ENCODE results near the gene POLR1F. TPM values are rescaled to one million over a fixed set of nuclear protein-coding genes. Genes with fewer than 3 reads are reported as not detected.

The POLR1F gene
- total and polyA plus RNA-seq, 9 of the 15 experiments (the other 6 are each of a cell fraction or from before 2014, with no cell fraction given): 17.5 to 95.3 (median 32.7) TPM

- TF ChIP-seq ZBTB40 (IDR thresholded peaks at IDR 0.05) (no peak), ZBTB40 (CRISPR knock-in tag; IDR thresholded peaks at IDR 0.05) (no peak), HMGN3 (IDR thresholded peaks at IDR 0.05; ENCODE audit: borderline replicate concordance, extremely low read depth, insufficient read length, low read depth, low read length) (no peak), BHLHE40 (IDR thresholded peaks at IDR 0.05; ENCODE audit: low read length) (no peak), FOXJ2 (tag; IDR thresholded peaks at IDR 0.05) (no peak), ZNF75A (CRISPR knock-in tag; IDR thresholded peaks at IDR 0.05) (no peak)
- TF ChIP-seq, protein P1, sequence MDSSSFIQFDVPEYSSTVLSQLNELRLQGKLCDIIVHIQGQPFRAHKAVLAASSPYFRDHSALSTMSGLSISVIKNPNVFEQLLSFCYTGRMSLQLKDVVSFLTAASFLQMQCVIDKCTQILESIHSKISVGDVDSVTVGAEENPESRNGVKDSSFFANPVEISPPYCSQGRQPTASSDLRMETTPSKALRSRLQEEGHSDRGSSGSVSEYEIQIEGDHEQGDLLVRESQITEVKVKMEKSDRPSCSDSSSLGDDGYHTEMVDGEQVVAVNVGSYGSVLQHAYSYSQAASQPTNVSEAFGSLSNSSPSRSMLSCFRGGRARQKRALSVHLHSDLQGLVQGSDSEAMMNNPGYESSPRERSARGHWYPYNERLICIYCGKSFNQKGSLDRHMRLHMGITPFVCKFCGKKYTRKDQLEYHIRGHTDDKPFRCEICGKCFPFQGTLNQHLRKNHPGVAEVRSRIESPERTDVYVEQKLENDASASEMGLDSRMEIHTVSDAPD (CRISPR knock-in tag; IDR thresholded peaks at IDR 0.05): no peak
Observed at GRCh38 chr7:19705663-19706062, 3.2 kb downstream of the POLR1F start (continued).

All from K562 (cell line).